Pancreas (tissue), 10 donors: ENCODE measurements around the gene KHNYN. TPM values are rescaled to one million over a fixed set of nuclear protein-coding genes. Genes with fewer than 3 reads are reported as not detected.

Experiments
- ATAC-seq, 4 donors: fragments of 200-7000 bp; cut with Tn5 transposase; one replicate each; pipeline versions ENCODE4 v1.8.0 to v1.9.1; 2020; ENCODE audit warnings: mild to moderate bottlenecking in 4 of 4, moderate library complexity in 4 of 4
- DNase-seq, 6 donors: peaks; one replicate each; pipeline ENCODE4 v3.0.0-alpha.2; 2020
- FAIRE-seq: peaks from 2 replicates; lab custom pipeline; 2012; peaks lifted over from hg19 to GRCh38; lab: Jason Lieb, UNC
- H3K27ac ChIP-seq, 4 donors: fragments of 200-600 bp; sonication (generic); 1 replicate in 3 of 4; 2 replicates in 1 of 4; pipeline versions ENCODE4 v1.5.0 to v1.8.0; 2020
- H3K27me3 ChIP-seq, 4 donors: fragments of 200-600 bp; one replicate each; pipeline ENCODE4 v1.8.0; 2021
- H3K36me3 ChIP-seq, 3 donors: fragments of 200-600 bp; sonication (generic) in 1 of 3; one replicate each; pipeline versions ENCODE4 v1.5.0 to v1.8.0; 2020 to 2021
- H3K4me1 ChIP-seq, 3 donors: fragments of 200-600 bp; one replicate each; pipeline ENCODE4 v1.8.0; 2021
- H3K4me3 ChIP-seq, 4 donors: fragments of 200-600 bp; sonication (generic) in 2 of 4; one replicate each; pipeline versions ENCODE4 v1.5.0 to v1.8.0; 2020 to 2021
- H3K9me3 ChIP-seq, 4 donors: fragments of 200-600 bp; one replicate each; pipeline ENCODE4 v1.8.0; 2021
- WGBS, 2 donors: extraction: QIAGEN DNeasy Blood & Tissue Kit; methylation state at CpG; one replicate each; pipeline ENCODE4 v1.1.7; 2013; 5-methylcytosine and 5-hydroxymethylcytosine counted together
- intact Hi-C, 3 donors: fragments of 100-400 bp; cut with DNase I; formaldehyde crosslinking; loops; one replicate each; pipeline versions ENCODE4 v1.11.1 to v1.14.2; 2022
- polyA plus RNA-seq, 2 donors: library from polyadenylated mRNA; stranded (reverse); fragments of 200-250 nt; gene quantifications; one replicate each; pipeline ENCODE4 v1.2.3, GENCODE V29; 2013
- total RNA-seq, 6 donors: library from RNA; stranded (reverse); fragmentation: NEBNext Ultra II Directional in 4 of 6; extraction: Animal tissue kit (Norgen Biotek cat#: 25700) in 4 of 6; gene quantifications; one replicate each; pipeline versions ENCODE4 v1.2.1 to v1.2.4, GENCODE V29; 2021 to 2023
- TF ChIP-seq, protein P1 (sequence below), 4 donors: fragments of 200-600 bp; sonication (generic) in 3 of 4; IDR thresholded peaks; one replicate each; pipeline versions ENCODE4 v1.5.0 to v1.8.0; 2021; ENCODE audit warnings: antibody characterized with exemption in 4 of 4
- donor health status: healthy with polysubstance abuse.
- donor health status: DM: no; HTN: no; CAD: no; lungs with moderate emphysema.
- donor health status: DM: no; HTN: no; CAD: no.
- donor health status: control.
- donor health status: control.
- donor health status: Bipolar disorder and iron deficiency.
- donor health status: DM: yes; HTN: yes; CAD: no.
- donor health status: DM: no; HTN: no; CAD: no.
- donor health status: DM: no; HTN: no; CAD: no.
- donor health status: DM: yes; HTN: yes; CAD: no.

Gene KHNYN
- total and polyA plus RNA-seq, 8 donors = 21.8 to 42.9 (median 26.8) TPM

DNA sequence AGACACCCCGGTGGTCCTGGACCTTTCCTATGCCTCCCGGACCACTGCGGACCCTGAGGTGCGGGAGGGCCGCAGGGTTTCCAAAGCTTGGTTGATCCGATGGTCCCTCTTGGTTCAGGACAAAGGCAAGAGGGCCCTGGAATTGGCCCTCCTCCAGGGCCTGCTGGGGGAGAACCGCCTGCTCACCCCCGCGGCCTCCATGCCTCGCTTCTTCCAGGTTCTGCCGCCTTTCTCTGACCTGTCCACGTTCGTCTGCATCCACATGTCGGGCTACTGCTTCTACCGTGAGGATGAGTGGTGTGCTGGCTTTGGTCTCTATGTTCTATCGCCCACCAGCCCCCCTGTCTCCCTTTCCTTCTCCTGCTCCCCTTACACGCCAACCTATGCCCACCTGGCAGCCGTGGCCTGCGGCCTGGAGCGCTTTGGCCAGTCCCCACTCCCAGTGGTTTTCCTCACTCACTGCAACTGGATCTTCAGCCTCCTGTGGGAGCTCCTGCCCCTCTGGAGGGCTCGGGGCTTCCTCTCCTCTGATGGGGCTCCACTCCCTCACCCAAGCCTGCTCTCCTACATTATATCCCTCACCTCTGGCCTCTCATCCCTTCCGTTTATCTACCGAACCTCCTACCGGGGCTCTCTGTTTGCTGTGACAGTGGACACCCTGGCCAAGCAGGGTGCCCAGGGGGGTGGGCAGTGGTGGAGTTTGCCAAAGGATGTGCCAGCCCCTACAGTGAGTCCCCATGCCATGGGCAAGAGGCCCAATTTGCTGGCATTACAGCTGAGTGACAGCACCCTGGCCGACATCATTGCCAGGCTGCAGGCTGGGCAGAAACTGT is 14.1 kb upstream of the KHNYN start:
- ATAC-seq = no peak
- no peaks in the 10 kb centered on the region for H3K27me3 ChIP-seq
- no peak for FAIRE-seq
- intact Hi-C loops = no loop called here
- H3K9me3 ChIP-seq = no peaks in the 10 kb centered on the region
- H3K36me3 ChIP-seq = no peaks in the 10 kb centered on the region
- WGBS, 2 donors = 92 to 93% methylated on average over 24 to 25 of the region's 25 CpGs
- TF ChIP-seq, protein P1, sequence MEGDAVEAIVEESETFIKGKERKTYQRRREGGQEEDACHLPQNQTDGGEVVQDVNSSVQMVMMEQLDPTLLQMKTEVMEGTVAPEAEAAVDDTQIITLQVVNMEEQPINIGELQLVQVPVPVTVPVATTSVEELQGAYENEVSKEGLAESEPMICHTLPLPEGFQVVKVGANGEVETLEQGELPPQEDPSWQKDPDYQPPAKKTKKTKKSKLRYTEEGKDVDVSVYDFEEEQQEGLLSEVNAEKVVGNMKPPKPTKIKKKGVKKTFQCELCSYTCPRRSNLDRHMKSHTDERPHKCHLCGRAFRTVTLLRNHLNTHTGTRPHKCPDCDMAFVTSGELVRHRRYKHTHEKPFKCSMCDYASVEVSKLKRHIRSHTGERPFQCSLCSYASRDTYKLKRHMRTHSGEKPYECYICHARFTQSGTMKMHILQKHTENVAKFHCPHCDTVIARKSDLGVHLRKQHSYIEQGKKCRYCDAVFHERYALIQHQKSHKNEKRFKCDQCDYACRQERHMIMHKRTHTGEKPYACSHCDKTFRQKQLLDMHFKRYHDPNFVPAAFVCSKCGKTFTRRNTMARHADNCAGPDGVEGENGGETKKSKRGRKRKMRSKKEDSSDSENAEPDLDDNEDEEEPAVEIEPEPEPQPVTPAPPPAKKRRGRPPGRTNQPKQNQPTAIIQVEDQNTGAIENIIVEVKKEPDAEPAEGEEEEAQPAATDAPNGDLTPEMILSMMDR (IDR thresholded peaks at IDR 0.05) = no peak
- H3K4me3 ChIP-seq = no peak overlapping the region
- peaks cover 10 to 16% (median 13%) of the 10 kb centered on the region in 3 donors for H3K4me1 ChIP-seq
- H3K27ac ChIP-seq = no peak overlapping the region
- DNase-seq = peak in 1 of 6 donors; percentile 40

DNA sequence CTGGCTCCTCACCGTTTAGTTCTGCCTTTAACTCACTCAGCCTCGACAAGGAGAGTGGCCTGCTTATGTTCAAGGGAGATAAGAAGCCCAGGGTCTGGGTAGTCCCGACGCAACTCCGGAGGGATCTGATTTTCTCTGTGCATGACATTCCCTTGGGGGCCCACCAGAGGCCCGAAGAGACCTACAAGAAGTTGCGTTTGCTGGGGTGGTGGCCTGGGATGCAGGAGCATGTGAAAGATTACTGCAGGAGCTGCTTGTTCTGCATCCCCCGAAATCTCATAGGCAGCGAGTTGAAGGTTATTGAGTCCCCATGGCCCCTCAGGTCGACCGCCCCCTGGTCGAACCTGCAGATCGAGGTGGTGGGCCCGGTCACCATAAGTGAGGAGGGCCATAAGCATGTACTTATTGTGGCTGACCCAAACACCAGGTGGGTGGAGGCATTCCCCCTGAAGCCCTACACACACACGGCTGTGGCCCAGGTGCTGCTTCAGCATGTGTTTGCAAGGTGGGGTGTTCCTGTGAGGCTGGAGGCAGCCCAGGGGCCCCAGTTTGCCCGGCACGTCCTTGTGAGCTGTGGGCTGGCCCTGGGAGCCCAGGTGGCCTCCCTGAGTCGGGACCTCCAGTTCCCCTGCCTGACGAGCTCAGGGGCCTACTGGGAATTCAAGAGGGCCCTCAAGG is 13.4 kb upstream of the KHNYN start:
- no peaks in the 10 kb centered on the region for H3K27me3 ChIP-seq
- no peaks in the 10 kb centered on the region for H3K9me3 ChIP-seq
- WGBS, 2 donors = 84 to 85% methylated on average over 19 of the region's 19 CpGs
- H3K27ac ChIP-seq = no peak overlapping the region
- TF ChIP-seq, protein P1 (IDR thresholded peaks at IDR 0.05) = no peak
- no peak for FAIRE-seq
- DNase-seq = peak in 1 of 6 donors; percentile 66
- intact Hi-C loops = no loop called here
- no peak for ATAC-seq
- H3K4me1 ChIP-seq = peaks cover 10 to 16% (median 13%) of the 10 kb centered on the region in 3 donors
- H3K36me3 ChIP-seq = no peaks in the 10 kb centered on the region
- no peak overlapping the region for H3K4me3 ChIP-seq

DNA sequence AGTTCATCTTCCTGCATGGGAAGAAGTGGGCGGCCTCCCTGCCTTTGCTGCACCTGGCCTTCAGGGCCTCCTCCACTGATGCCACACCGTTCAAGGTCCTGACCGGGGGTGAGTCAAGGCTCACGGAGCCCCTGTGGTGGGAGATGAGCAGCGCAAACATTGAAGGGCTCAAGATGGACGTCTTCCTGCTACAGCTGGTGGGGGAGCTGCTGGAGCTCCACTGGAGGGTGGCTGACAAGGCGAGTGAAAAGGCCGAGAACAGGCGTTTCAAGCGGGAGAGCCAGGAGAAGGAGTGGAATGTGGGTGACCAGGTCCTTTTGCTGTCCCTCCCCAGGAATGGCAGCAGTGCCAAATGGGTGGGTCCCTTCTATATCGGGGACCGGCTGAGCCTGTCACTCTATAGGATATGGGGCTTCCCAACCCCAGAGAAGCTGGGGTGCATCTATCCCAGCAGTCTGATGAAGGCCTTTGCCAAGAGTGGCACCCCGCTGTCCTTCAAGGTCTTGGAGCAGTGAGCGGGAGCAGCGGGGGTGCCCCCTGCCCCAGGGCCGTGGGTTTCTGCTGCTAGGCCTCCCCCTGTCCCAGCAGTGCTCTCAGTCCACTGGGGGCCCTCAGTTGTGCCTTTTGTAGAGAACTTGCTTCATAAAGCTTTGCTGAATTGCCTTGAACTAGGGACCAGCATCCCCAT is 12.7 kb upstream of the KHNYN start:
- no peaks in the 10 kb centered on the region for H3K9me3 ChIP-seq
- no peak overlapping the region for H3K27ac ChIP-seq
- TF ChIP-seq, protein P1 (IDR thresholded peaks at IDR 0.05) = no peak
- intact Hi-C loops = no loop called here
- ATAC-seq (no peak), FAIRE-seq (no peak), DNase-seq (peak in 1 of 6 donors; percentile 49)
- 90 to 94% methylated on average over 16 of the region's 16 CpGs for WGBS, 2 donors
- H3K4me3 ChIP-seq = no peak overlapping the region
- no peaks in the 10 kb centered on the region for H3K36me3 ChIP-seq
- no peaks in the 10 kb centered on the region for H3K27me3 ChIP-seq
- peaks cover 10 to 16% (median 13%) of the 10 kb centered on the region in 3 donors for H3K4me1 ChIP-seq

DNA sequence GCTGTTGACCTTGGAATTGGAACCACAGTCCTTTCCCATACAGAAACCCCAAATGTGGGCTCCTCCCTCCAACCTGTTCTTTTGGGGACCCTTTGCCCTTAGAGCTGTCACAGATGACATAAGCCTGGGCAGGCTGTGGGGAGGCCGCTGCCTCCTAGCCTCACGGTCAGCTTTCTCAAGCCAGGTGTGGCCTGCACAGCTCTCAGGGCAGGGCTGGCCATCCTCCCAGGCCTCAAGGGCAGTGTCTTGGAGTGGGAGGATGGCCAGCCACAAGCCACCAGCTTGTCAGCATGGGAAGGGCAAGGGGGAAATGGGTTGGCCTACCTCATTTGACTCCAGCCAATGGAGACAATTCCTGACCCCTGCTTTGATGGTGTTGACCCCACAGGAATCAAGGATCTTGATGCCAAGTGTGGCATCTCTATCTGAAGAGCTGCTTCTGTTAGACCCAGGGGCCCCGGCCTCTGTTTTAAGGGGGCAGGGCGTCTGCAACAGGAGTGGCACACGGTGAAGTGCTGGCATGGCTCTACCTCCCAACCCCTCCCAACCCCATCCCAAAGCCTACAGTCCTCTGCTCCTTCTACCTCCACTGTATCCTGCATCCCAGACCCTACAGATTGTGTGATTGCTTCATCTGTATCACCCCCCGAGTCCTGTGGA is 11.8 kb upstream of the KHNYN start:
- DNase-seq (peak in 2 of 6 donors; percentile 57 to 64), FAIRE-seq (no peak), ATAC-seq (peak; percentile 4 to 26 (median 16))
- Histone ChIP-seq H3K4me1 (peaks cover 10 to 16% (median 13%) of the 10 kb centered on the region in 3 donors), H3K27ac (peak overlapping the region; percentile 37 to 90 (median 64)), H3K4me3 (no peak overlapping the region), H3K9me3 (no peaks in the 10 kb centered on the region), H3K36me3 (no peaks in the 10 kb centered on the region), H3K27me3 (no peaks in the 10 kb centered on the region)
- WGBS, 2 donors = 39 to 55% methylated on average over 6 of the region's 6 CpGs
- TF ChIP-seq, protein P1 (IDR thresholded peaks at IDR 0.05) = no peak
- intact Hi-C loops = no loop called here
